Parathyroid adenoma (tissue), 2 donors: ENCODE results near the gene CACNA1B.

ENCODE experiments used
- H2AFZ ChIP-seq: fragments of 300-600 bp; sonication (generic); one replicate; pipeline ENCODE4 v1.7.0; 2017; ENCODE audit warnings: antibody characterized with exemption, mild to moderate bottlenecking
- H3K27ac ChIP-seq: fragments of 300-600 bp; sonication (generic); one replicate; pipeline ENCODE4 v1.7.0; 2017
- H3K27me3 ChIP-seq: fragments of 300-600 bp; sonication (generic); one replicate; pipeline ENCODE4 v1.7.0; 2017; ENCODE audit warnings: low read length; ENCODE audit not compliant: control insufficient read depth, insufficient read depth
- H3K36me3 ChIP-seq: fragments of 300-600 bp; sonication (generic); one replicate; pipeline ENCODE4 v1.7.0; 2017; ENCODE audit warnings: low read length; ENCODE audit not compliant: control insufficient read depth, insufficient read depth
- H3K4me1 ChIP-seq: fragments of 300-600 bp; sonication (generic); one replicate; pipeline ENCODE4 v1.7.0; 2017; ENCODE audit warnings: control low read depth
- H3K4me2 ChIP-seq: fragments of 300-600 bp; sonication (generic); one replicate; pipeline ENCODE4 v1.7.0; 2017; ENCODE audit warnings: low read length
- H3K4me3 ChIP-seq: fragments of 300-600 bp; sonication (generic); one replicate; pipeline ENCODE4 v1.7.0; 2017; ENCODE audit warnings: low read depth, low read length
- H3K79me2 ChIP-seq: fragments of 300-600 bp; sonication (generic); one replicate; pipeline ENCODE4 v1.7.0; 2017; ENCODE audit warnings: control low read depth
- H3K9ac ChIP-seq: fragments of 300-600 bp; sonication (generic); one replicate; pipeline ENCODE4 v1.7.0; 2017; ENCODE audit warnings: mild to moderate bottlenecking
- H3K9me3 ChIP-seq: fragments of 300-600 bp; sonication (generic); one replicate; pipeline ENCODE4 v1.7.0; 2017; ENCODE audit warnings: low read length; ENCODE audit not compliant: control insufficient read depth
- CTCF ChIP-seq: fragments of 300-600 bp; sonication (generic); IDR thresholded peaks from one replicate; pipeline ENCODE4 v1.7.0; 2017; ENCODE audit warnings: antibody characterized with exemption, mild to moderate bottlenecking
- donor health status: primary hyperparathyroidism.

The CACNA1B gene

DNA sequence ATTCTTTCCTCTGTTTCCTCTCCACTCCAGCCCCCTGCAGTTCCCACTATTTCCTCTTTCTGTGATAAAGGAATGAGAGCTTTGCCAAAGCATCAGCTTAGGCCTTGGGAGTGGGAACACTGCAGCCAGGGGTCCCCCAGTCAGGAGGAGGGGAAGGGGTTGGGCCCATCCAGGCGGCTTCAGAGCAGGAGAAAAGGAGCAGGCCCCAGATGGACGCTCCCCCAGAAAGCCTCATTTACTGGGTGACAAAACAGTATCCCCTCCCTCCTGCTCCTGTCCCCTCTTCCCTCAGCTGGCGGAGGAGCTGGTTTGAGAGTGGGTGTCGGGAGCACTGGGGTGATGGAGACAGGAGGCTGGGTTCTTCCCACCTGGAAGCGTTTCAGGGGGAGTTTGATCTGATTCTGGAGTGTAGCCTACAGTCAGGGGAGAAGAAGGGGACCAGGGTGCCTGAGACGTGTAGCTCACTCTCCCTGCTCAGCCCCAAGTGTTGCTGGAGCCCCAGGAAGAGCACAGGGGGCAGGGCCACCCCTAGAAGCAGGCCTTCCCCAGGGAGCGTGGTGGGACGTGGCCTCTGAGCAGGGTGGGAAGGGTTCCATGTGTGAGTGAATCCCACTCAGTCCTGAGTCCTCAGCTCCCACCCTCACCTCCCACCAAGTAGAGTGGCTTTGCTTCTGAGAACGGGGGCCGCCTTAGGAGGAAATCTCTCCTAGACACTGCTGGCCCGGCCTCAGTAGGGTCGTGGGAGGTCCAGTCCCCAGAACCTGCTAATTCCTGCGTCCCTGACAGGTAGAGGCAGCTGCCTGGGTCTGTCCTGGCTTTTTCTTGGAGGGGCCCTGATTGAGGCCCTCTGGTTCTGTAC, 173.1 kb downstream of the CACNA1B start:
- Histone ChIP-seq H3K36me3 (no peaks in the 10 kb centered on the region), H3K27me3 (no peaks in the 10 kb centered on the region), H3K4me2 (no peak overlapping the region), H3K4me1 (no peaks in the 10 kb centered on the region), H3K79me2 (no peaks in the 10 kb centered on the region), H3K9ac (no peak overlapping the region), H3K27ac (no peak overlapping the region), H2AFZ (no peak overlapping the region), H3K9me3 (no peaks in the 10 kb centered on the region), H3K4me3 (no peak overlapping the region)
- TF ChIP-seq CTCF, result no peak

GRCh38 chr9:138051586-138052321, 174.2 kb downstream of the CACNA1B start:
- Histone ChIP-seq H3K9me3 (no peaks in the 10 kb centered on the region), H3K9ac (no peak overlapping the region), H3K4me1 (no peaks in the 10 kb centered on the region), H3K27me3 (no peaks in the 10 kb centered on the region), H3K4me2 (no peak overlapping the region), H2AFZ (no peak overlapping the region), H3K36me3 (no peaks in the 10 kb centered on the region), H3K27ac (no peak overlapping the region), H3K79me2 (no peaks in the 10 kb centered on the region), H3K4me3 (no peak overlapping the region)
- no peak for TF ChIP-seq CTCF

GRCh38 chr9:138052322-138052615, 174.7 kb downstream of the CACNA1B start:
- no peaks in the 10 kb centered on the region for H3K27me3 ChIP-seq
- H3K9me3 ChIP-seq, result no peaks in the 10 kb centered on the region
- TF ChIP-seq CTCF, result no peak

GRCh38 chr9:138052635-138053320, 175.2 kb downstream of the CACNA1B start:
- no peaks in the 10 kb centered on the region for H3K27me3 ChIP-seq

More at GRCh38 chr9:138052322-138052615, 174.7 kb downstream of the CACNA1B start:
- H3K4me1 ChIP-seq, result no peaks in the 10 kb centered on the region
- no peaks in the 10 kb centered on the region for H3K36me3 ChIP-seq
- H2AFZ ChIP-seq, result no peak overlapping the region
- H3K4me3 ChIP-seq, result no peak overlapping the region
- H3K79me2 ChIP-seq, result no peaks in the 10 kb centered on the region
- H3K4me2 ChIP-seq, result no peak overlapping the region
- H3K9ac ChIP-seq, result no peak overlapping the region
- H3K27ac ChIP-seq, result no peak overlapping the region

More at GRCh38 chr9:138052635-138053320, 175.2 kb downstream of the CACNA1B start:
- Histone ChIP-seq H3K9ac (no peak overlapping the region), H3K9me3 (no peaks in the 10 kb centered on the region), H3K36me3 (no peaks in the 10 kb centered on the region), H3K4me3 (no peak overlapping the region), H3K4me2 (no peak overlapping the region), H3K27ac (no peak overlapping the region), H3K4me1 (no peaks in the 10 kb centered on the region), H2AFZ (no peak overlapping the region), H3K79me2 (no peaks in the 10 kb centered on the region)
- no peak for TF ChIP-seq CTCF
